PFSK-1 (cell line): ENCODE data around the gene CD22.

ENCODE experiments used
- POLR2AphosphoS5 ChIP-seq: IDR thresholded peaks from 2 replicates; pipeline ENCODE4 v1.6.1; 2012; ENCODE audit warnings: low read depth, mild to moderate bottlenecking, control low read depth, low read length, moderate library complexity
- REST ChIP-seq, 2 experiments: IDR thresholded peaks; 2 replicates each; pipeline versions ENCODE4 v1.6.1 to v1.8.0; 2011 to 2012; ENCODE audit warnings: low read depth in 2 of 2, low read length in 2 of 2, control low read depth in 1 of 2, inconsistent platforms in 1 of 2, mild to moderate bottlenecking in 1 of 2, moderate library complexity in 1 of 2; ENCODE audit not compliant: insufficient read depth in 1 of 2

- TF ChIP-seq POLR2AphosphoS5 (no peak), REST (IDR thresholded peaks at IDR 0.05; ENCODE audit: insufficient read depth in 1 of 2, low read depth in 2 of 2, low read length in 2 of 2) (no peak)
These were observed 48.8 kb upstream of the CD22 start for GRCh38 chr19:35279985-35280821.
